Right ventricle myocardium superior (tissue), 1 donor: ENCODE data around the gene IFNA16. TPM values are rescaled to one million over a fixed set of nuclear protein-coding genes. Genes with fewer than 3 reads are reported as not detected.
"Not testable (repeated sequence)": the region's sequence is repeated elsewhere in the genome, so short reads cannot be mapped to it uniquely, and the experiment has no call there.

Experiments
- ATAC-seq: fragments of 200-7000 bp; cut with Tn5 transposase; one replicate; pipeline ENCODE4 v1.9.1; 2020; ENCODE audit warnings: mild to moderate bottlenecking; ENCODE audit not compliant: poor library complexity
- DNase-seq: peaks from one replicate; pipeline ENCODE4 v3.0.0-alpha.2; 2020
- intact Hi-C: fragments of 100-400 bp; cut with DNase I; formaldehyde crosslinking; loops from one replicate; pipeline ENCODE4 v1.11.2; 2022
- long read RNA-seq: library from polyadenylated mRNA; unstranded; transcript quantifications from one replicate; pipeline ENCODE4 v2.0.0, GENCODE V29; 2021
- total RNA-seq: library from RNA; stranded (reverse); fragmentation: NEBNext Ultra II Directional; extraction: Animal tissue kit (Norgen Biotek cat#: 25700); gene quantifications from one replicate; pipeline ENCODE4 v1.2.1, GENCODE V29; 2021
- donor health status: DM: no; HTN: yes; CAD: no; lungs with severe emphysema.

IFNA16 gene
- total RNA-seq = not detected
- long read RNA-seq = 0 reads

DNA sequence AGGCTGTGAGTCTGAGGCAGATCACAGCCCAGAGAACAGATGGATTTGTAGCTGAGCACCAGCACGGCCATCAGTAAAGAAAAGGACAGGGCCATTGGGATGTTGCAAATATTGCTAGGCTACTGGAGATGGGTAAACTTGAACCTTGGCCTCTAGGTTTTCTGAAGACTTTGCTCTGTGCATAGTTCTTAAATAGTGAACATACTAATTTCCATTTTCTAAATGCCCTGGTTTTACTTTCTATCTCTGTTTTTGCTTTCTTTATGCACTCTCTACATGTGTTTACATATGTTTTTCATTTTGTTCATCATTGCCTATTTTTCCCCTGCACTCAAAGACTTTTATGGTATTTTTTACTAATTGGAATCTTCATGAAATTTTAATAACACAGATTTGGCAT lies at the start of gene IFNA16:
TSS of gene IFNA16 (minus strand) at position 101 of the 400 bp plus-strand sequence. CDS start at position 95, 6 bp downstream.
- ATAC-seq, intact Hi-C loops, DNase-seq: not testable (repeated sequence)

DNA sequence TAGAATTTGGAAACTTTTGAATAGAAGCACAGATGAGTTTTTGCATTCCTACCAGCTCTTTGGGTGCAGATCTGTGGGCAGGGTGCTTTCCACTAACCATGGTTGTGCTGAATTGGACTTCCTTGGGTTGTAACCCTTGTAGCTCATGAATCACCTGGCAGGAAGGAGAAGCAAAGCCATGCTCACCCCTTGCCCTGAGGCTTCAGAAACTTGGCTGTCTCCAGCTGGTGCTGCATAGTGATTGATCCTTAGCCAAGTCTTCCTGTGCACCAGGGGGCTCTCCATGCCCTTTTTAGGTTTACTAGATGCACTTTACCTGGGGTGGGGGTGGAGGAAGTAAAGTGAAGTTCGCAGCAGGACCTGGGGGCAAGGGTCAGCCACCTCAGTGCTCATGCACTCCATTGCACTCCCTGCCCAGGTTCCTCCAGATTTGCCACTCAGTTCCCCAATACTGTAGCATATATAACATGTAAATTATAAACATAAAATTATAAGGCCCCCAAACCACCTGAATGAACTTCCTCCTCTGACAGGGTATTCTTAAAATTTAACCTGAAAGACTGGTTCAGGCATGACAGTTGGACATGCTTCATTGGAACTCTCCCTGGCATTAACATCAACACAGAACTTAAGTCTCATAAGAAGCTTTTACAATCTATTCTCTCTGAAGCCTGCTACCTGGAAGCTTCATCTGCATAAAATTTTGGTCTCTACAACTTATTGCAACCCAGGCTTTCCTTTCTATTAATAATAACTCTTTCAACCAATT lies 48.5 kb upstream of the IFNA16 start:
- intact Hi-C loops = no loop called here
- ATAC-seq (no peak), DNase-seq (no peak)

DNA sequence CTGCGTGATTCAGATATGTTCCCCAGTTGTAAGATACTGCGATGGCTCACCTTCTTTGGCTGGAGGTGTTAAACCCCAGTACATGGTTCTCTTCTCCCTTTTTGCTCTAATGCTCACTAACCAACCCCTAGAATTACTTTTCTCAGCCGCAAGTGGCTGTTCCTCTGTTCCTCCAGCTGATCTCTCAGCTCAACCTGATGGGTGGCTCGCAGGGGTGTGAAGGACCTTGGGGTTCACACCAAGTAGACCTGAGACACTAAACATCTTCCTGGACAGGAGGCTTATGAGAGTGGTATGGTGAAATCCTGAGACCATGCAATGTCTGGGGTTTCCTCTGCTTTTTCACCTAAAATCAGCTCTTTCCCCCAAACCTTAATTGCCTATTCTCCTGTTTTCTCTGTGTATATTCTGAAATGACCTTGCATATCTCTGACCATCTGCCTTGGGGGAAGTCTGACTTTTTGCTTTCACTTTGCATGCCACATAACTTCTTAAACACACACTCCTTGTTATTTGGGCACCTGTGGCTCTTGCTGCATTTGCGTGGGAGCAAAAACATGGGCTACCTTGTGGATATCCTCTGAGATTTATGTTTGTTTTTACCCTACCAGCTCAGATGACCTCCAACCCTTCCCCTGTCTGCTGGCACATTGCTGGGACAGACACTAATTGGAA lies 38.6 kb upstream of the IFNA16 start:
- no peak for DNase-seq
- ATAC-seq = no peak
- intact Hi-C loops = no loop called here

DNA sequence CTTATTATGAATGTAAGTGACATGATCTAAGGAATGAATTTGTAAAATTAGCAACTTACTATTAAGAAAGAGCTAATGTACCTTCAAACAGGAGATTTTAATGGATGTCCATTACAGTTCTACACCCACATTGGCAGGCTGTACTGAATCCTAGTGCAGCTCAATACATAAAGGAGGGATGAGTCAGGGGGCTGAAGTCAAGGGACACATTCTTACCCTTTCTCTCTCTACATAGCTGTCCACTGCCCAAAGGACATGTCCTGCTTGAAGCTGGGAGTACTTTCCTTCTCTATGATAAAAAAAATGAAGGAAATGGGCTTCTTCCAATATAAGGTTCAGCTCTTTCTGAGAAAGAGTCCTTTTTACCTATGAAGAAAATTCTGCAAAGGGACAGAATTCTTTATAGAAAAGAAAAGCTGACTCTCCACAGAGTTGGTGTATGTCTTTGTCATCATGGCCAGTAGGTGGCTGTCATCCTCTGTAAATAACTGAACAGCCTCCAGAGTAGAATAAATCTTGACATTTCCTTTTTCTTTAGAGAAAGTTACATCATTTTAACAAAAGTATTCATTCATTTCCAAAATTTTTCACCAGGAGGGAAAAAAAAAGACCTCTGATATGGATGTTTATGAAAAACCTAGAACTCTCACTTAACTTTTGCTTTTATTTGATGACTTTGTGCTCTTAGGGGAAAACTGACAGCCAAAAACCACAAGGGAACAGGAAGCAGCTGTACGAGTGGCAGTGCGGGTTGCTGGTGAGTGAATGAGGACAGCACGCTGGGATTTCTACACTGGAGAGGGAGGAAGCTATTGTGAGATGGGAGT lies 35.8 kb upstream of the IFNA16 start:
- DNase-seq (peak; percentile 55), ATAC-seq (peak; percentile 79)
- intact Hi-C loops = no loop called here

DNA sequence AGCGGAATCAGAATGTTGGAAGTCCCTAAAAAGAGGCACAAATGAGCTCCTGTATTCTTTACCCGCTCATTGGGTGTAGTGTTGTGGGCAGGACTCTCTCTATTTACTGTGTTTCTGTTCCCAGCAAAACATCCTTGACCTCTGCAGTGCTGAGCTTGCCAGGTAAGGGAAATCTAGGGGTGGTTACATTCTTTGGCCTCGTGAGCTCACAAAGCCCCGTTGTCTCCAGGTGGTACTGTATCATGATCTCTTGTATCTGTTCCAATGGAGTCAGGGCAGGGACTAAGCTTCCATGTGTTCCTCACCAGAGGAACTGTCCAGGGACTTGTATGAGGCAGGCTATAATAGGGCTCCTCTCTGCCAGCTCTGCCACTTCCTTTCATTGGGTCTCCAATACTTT lies 34.5 kb upstream of the IFNA16 start:
- ATAC-seq (no peak), DNase-seq (no peak)
- intact Hi-C loops = no loop called here

DNA sequence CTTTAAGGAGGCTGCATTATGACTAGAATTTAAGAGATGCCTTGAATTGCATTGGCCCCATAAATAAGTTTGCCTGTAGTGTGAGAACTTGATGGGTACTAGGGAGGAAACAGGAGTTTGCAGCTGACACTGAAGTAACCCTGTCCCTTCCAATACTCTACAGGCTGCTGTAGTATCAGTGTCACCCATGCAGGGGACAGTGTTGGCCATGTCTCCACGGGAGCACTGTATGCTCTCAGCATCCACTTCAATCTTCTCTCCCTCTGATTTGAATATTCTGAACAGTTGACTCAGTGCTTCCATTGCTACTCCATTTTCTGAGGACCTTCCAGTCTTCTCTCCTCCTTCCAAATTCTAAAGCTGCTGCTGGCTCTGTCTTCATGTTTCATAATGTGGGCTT lies 34.1 kb upstream of the IFNA16 start:
- ATAC-seq (no peak), DNase-seq (no peak)
- intact Hi-C loops = no loop called here

DNA sequence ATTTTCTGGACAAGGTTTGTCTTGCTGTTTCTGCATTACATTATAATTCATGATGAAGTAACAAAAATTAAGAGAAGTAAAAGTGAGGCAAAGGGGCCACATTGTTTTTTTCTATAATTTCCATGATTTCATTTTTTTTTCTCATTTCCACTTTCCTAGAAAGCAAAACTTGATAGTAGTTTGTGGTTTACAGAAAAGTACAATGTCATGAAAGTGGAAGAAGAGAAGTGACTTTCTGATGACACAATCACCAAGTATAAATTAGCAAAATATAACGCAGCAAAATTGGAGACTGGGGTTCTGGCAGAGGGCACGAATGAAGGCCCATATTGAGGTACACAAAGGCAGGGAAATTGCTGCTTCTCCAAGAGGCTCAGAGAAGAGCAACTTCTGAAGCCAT lies 27.7 kb upstream of the IFNA16 start:
- intact Hi-C loops = no loop called here
- no peak for ATAC-seq
- DNase-seq = no peak

DNA sequence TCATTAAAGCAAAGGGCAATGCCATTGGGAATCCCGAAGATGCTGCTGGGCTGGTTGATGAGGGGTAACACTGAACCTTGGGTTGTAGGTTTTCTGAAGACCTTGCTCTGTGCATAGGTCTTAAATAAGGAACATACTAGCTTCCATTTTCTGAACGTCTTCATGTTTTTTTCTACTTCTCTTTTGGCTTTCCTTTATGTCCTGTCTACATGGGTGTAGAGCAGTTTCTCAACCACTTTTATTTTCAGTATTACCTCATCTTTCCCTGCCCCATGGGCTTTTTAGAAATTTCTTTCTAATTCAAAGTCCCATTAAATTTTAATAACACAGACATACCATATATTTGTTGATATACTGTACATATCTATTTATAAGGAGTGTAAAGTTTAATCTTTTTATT lies 22.8 kb upstream of the IFNA16 start, which contains the start of gene IFNA14:
TSS of gene IFNA14 (minus strand) at position 95 of the 400 bp plus-strand sequence. CDS start at position 25, 70 bp downstream.
- intact Hi-C loops = no loop called here

DNA sequence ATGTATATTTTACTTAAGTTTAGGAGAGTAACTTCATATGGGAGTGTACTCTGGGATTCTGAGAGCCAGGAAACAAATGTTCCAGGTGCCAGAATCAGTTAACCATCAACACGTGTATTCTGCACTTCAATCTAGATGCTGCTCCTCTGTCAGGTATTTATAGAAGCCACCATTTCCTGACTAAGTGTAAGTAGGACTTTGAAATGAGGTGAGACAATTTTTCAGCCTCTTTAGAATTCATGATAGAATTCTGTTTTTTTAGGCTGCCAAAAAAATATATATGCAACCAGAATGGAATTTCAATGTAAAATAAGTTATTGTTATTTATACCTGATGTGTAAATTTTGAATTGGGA lies 19.2 kb upstream of the IFNA16 start:
- DNase-seq, ATAC-seq, intact Hi-C loops: not testable (repeated sequence)

More for the DNA sequence above, 22.8 kb upstream of the IFNA16 start, which contains the start of gene IFNA14:
- no peak for ATAC-seq
- no peak for DNase-seq

DNA sequence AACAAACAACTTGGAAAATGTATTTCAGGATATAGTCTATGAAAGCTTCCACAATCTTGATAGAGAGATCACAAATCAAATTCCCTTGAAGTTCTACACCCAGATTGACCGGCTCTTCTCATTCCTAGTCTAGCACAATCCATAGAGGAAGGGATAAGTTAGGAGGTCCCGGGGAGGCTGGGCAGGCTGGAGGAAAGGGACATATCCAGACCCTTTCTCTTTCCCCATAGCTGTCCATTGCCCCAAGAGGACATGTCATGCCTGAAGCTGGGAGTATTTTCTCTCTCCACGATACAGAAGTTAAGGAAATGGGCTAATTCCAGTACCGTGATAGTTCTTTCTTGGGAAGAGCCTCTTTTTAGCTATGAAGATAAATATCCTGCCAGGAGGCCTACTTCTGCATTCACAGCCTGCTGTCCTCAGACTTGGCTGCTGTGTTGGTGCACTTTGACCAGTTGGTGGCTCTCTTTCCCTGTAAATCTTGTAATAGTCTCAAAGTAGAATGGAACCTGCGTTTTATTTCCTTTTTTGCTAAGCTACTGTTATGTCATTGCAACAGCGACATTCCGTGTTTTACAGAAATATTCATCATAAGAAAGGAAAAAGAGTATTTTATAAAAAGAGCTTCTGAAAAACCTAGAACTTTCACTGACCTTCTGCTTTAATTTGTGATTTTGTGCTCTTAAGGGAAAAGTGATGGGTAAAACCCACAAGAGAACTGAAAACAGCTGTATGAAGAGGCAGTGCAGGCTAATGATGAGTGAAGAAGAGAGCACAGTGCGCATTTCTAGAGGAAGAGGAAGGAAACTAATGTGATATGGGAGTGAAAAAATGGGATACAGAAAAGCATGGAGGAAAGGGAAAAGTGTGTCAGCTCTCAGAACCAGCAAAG lies 18.6 kb upstream of the IFNA16 start:
- peak; percentile 61 for ATAC-seq
- intact Hi-C loops = not testable (repeated sequence)
- peak; percentile 45 for DNase-seq

DNA sequence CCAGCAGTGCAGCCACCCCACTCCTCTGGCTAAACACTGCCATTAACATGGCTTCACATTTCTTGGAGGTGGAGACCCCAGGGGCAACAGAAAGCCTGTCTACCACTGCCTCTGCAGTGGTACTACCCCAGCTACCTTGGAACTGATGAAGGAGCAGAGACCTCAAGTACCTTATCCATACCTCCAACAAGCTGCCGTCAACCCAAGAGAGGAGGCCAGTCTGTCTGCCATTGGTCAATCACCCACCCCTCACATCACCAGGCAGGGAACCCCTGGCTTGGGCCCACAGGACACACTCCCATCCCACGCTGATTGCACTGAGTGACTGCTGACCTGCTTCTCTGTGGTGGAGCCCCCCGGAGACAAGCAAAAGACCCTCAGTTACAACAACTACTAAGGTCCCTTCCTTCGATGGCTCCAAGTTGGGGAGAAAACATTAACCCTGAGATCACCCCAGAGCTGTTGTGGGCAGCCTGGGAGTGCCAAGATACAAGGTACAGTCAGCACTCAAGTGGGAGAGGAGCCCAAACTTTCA lies 17.1 kb upstream of the IFNA16 start:
- intact Hi-C loops = no loop called here
- ATAC-seq (no peak), DNase-seq (no peak)

DNA sequence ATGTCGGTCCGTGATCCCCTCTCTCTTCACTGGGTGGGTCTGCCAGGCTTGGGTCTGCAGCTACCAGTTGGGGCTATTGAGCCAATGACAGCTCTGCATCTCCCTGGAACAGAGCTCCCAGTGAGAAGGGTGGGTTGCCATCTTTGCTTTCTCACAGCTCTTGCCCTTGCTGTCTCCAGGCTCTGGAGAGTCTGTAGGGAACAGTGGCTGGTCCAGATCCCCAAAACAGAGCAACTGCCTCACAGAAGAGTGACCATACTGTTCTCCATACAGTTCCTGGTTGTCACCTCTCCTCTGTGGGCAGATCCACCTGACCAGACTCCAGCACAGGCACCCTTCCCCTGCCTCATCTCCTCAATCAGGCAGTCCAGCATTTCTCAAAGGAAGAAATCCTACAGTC lies 16.1 kb upstream of the IFNA16 start:
- intact Hi-C loops = no loop called here
- ATAC-seq (no peak), DNase-seq (no peak)

DNA sequence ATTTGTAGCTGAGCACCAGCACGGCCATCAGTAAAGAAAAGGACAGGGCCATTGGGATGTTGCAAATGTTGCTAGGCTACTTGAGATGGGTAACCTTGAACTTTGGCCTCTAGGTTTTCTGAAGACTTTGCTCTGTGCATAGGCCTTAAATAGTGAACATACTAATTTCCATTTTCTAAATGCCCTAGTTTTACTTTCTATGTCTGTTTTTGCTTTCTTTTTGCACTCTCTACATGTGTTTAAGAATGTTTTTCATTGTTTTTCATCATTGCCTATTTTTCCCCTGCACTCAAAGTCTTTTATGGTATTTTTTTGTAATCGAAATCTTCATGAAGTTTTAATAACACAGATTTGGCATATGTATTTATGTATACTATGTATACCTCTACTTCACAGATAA lies 11.0 kb upstream of the IFNA16 start, which contains the start of gene IFNA17:
TSS of gene IFNA17 (minus strand) at position 101 of the 400 bp plus-strand sequence. CDS start at position 52, 49 bp downstream.
- ATAC-seq (no peak), DNase-seq (no peak)
- intact Hi-C loops = no loop called here

DNA sequence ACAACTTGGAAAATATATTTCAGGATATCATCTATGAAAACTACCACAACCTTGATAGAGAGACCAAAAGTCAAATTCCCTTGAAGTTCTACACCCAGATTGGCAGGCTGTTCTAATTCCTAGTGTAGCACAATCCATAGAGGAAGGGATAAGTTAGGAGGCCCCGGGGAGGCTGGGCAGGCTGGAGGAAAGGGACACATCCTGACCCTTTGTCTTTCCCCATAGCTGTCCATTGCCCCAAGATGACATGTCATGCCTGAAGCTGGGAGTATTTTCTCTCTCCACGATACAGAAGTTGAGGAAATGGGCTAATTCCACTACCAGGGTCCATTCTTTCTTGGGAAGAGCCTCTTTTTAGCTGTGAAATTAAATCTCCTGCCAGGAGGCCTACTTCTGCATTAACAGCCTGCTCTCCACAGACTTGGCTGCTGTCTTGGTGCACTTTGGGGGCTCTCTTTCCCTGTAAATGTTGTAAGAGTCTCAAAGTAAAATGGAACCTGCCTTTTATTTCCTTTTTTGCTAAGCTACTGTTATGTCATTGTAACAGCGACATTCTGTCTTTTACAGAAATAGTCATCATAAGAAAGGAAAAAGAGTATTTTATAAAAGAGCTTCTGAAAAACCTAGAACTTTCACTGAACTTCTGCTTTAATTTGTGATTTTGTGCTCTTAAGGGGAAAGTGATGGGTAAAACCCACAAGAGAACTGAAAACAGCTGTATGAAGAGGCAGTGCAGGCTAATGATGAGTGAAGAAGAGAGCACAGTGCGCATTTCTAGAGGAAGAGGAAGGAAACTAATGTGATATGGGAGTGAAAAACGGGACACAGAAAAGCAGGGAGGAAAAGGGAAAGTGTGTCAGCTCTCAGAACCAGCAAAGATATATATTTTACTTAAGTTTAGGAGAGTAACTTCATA lies 3.4 kb downstream of the IFNA16 start:
- ATAC-seq, DNase-seq, intact Hi-C loops: not testable (repeated sequence)

DNA sequence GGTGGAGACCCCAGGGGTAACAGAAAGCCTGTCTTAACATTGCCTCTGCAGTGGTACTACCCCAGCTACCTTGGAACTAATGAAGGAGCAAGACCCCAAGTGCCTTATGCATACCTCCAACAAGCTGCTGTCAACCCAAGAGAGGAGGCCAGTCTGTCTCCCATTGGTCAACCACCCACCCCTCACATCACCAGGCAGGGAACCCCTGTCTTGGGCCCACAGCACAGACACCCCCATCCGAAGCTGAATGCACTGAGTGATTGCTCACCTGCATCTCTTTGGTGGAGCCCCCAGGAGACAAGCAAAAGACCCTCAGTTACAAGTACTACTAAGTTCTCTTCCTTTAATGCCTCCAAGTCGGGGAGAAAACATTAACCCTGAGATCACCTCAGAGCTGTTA lies 5.0 kb downstream of the IFNA16 start:
- intact Hi-C loops, DNase-seq, ATAC-seq: not testable (repeated sequence)

DNA sequence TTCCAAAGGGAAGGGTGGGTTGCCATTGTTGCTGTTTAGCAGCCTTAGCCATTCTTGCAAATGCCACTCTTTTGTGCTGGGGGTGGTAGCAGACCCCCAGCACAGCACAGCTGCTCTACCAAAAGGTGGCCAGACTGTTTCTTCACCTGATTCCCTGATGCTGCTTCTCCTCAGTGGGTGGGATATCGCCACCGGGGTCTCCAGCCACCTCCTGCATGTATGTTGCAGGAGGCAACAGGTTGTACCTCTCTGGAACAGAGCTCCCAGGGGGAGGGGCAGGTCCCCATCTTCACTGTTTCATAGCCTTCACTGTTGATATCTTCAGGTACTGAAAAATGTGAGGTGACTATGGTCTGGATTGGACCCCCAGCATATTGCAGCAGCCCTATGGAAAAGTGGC lies 6.3 kb downstream of the IFNA16 start:
- DNase-seq, ATAC-seq, intact Hi-C loops: not testable (repeated sequence)

DNA sequence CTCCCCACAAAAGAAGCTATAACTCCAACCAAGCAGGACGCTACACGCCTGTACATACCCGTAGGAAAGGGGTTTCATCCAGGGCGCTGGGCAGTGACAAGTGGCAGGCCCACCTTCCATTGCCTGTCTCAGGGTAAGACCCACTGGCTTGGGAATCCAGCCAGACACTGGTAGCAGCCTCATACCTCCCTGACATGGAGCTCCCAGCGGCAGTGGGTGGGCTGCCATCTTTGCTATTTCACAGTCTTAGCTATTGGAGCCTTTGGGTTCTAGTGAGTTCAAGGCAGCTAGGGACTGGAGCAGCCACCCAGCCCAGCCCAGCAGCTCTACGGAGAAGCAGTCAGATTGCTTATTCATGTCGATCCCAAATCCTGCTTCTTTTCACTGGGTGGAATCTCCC lies 6.8 kb downstream of the IFNA16 start:
- DNase-seq (no peak), ATAC-seq (no peak)
- intact Hi-C loops = no loop called here
